CD8-positive, alpha-beta memory T cell (primary cell): Measurements from ENCODE around the gene COL4A5. TPM values are rescaled to one million over a fixed set of nuclear protein-coding genes. Genes with fewer than 3 reads are reported as not detected.
"Not testable (repeated sequence)": the region's sequence is repeated elsewhere in the genome, so short reads cannot be mapped to it uniquely, and the experiment has no call there.

Source experiments
- CTCF ChIA-PET: fragments of 350-600 bp; sonication (Branson Sonifier 250); formaldehyde crosslinking; loops from one replicate; lab custom pipeline; 2021; ENCODE audit warnings: antibody characterized with exemption; lab: Charles Lee
- POLR2A ChIA-PET: fragments of 350-600 bp; sonication (Branson Sonifier 250); formaldehyde crosslinking; loops from one replicate; lab custom pipeline; 2021; ENCODE audit warnings: antibody characterized with exemption; lab: Charles Lee
- DNase-seq, 5 donors: peaks; one replicate each; pipeline versions ENCODE4 v3.0.0 to v3.0.0-alpha.2; 2020 to 2022; ENCODE audit warnings: mixed read lengths in 1 of 5
- H3K27ac ChIP-seq: one replicate; pipeline ENCODE4 v1.7.0; 2013; ENCODE audit warnings: low read depth, mild to moderate bottlenecking, low read length, moderate library complexity
- H3K27me3 ChIP-seq: 2 replicates; pipeline ENCODE4 v1.7.0; 2013; ENCODE audit warnings: low read length, mild to moderate bottlenecking; ENCODE audit not compliant: insufficient read depth, poor library complexity, severe bottlenecking
- H3K36me3 ChIP-seq: 2 replicates; pipeline ENCODE4 v1.7.0; 2013; ENCODE audit warnings: mild to moderate bottlenecking, low read length, moderate library complexity; ENCODE audit not compliant: insufficient read depth
- H3K4me1 ChIP-seq: 2 replicates; pipeline ENCODE4 v1.7.0; 2013; ENCODE audit warnings: mild to moderate bottlenecking, low read length, moderate library complexity; ENCODE audit not compliant: insufficient read depth
- H3K4me3 ChIP-seq: 2 replicates; pipeline ENCODE4 v1.7.0; 2013; ENCODE audit warnings: mild to moderate bottlenecking, low read length
- H3K9me3 ChIP-seq: 2 replicates; pipeline ENCODE4 v1.7.0; 2013; ENCODE audit warnings: mild to moderate bottlenecking, low read length
- H3K27ac Mint-ChIP-seq, 8 donors: one replicate each; pipeline ENCODE4 v1.8.0; 2020 to 2021; ENCODE audit warnings: mixed read lengths in 8 of 8, mild to moderate bottlenecking in 6 of 8, inconsistent platforms in 3 of 8, moderate library complexity in 3 of 8
- H3K27me3 Mint-ChIP-seq, 2 donors: one replicate each; pipeline ENCODE4 v1.8.0; 2020 to 2021; ENCODE audit warnings: mixed read lengths in 2 of 2, mild to moderate bottlenecking in 1 of 2, moderate library complexity in 1 of 2
- H3K36me3 Mint-ChIP-seq, 3 donors: one replicate each; pipeline ENCODE4 v1.8.0; 2020 to 2021; ENCODE audit warnings: mixed read lengths in 3 of 3, inconsistent platforms in 1 of 3, mild to moderate bottlenecking in 1 of 3
- H3K4me1 Mint-ChIP-seq, 3 donors: one replicate each; pipeline ENCODE4 v1.8.0; 2020 to 2021; ENCODE audit warnings: mixed read lengths in 3 of 3, inconsistent platforms in 1 of 3, mild to moderate bottlenecking in 1 of 3
- H3K4me3 Mint-ChIP-seq, 7 donors: one replicate each; pipeline ENCODE4 v1.8.0; 2020 to 2021; ENCODE audit warnings: mixed read lengths in 7 of 7, mild to moderate bottlenecking in 6 of 7, moderate library complexity in 4 of 7, inconsistent platforms in 2 of 7
- H3K9me3 Mint-ChIP-seq, 5 donors: one replicate each; pipeline ENCODE4 v1.8.0; 2020 to 2022; ENCODE audit warnings: mixed read lengths in 5 of 5, mild to moderate bottlenecking in 3 of 5, moderate library complexity in 2 of 5, inconsistent platforms in 1 of 5
- polyA plus RNA-seq: library from polyadenylated mRNA; unstranded; fragments of 300-500 nt; fragmentation: Illumina TruSeq; gene quantifications from one replicate; pipeline ENCODE4 v1.2.3, GENCODE V29; 2021
- total RNA-seq, 2 experiments: library from RNA; stranded (reverse); gene quantifications; one replicate each; pipeline ENCODE4 v1.2.3, GENCODE V29; 2021

The COL4A5 gene
- total RNA-seq (not detected), polyA plus RNA-seq (not detected)

DNA sequence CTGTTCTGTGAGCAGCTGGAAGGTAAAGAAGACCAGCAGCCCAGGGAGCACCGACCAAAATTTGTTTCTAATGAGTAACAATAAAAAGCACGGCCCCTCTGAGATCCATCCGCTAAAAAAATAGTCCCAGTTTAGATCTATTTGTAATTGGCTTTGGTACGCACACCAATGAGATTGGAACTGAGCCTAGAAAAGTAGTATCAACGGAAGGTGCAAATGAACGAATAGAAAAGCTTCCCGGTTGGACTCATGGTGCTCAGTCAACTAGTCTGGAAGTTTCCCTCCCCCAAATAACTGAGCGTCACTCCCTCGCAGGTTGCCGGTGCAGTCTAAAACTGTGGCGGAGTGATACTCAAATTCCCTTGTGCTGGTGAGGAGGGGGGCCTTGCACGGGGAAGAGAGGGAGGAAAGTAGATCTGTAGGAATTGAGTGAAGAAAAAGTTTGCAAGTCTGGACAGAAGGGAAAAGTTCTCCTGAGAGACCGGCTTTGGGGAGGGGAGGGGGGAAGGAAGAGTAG is at the start of gene COL4A5:
Gene COL4A5, plus strand, starts transcription at position 413 of the 517 bp plus-strand sequence. CDS start 288 bp downstream, outside the sequence.
- Mint-ChIP-seq H3K27me3 (peaks cover 27 to 37% of the 10 kb centered on the region in 2 donors), H3K27ac (peak within 1 kb of the TSS in 1 of 8 donors; percentile 17), H3K4me1 (peaks cover 5 to 13% (median 9%) of the 10 kb centered on the region in 3 donors), H3K4me3 (peak within 1 kb of the TSS in 6 of 7 donors; percentile 40 to 81 (median 60)), H3K9me3 (no peaks in the 10 kb centered on the region), H3K36me3 (peaks cover 0 to 2% (median 0%) of the 10 kb centered on the region in 3 donors)
- CTCF ChIA-PET = no interaction called here
- Histone ChIP-seq H3K27me3 (no peaks in the 10 kb centered on the region), H3K9me3 (no peaks in the 10 kb centered on the region), H3K36me3 (no peaks in the 10 kb centered on the region), H3K4me1 (no peaks in the 10 kb centered on the region), H3K27ac (no peak within 1 kb of the TSS), H3K4me3 (no peak within 1 kb of the TSS)
- no peak for DNase-seq
- POLR2A ChIA-PET = no interaction called here

DNA sequence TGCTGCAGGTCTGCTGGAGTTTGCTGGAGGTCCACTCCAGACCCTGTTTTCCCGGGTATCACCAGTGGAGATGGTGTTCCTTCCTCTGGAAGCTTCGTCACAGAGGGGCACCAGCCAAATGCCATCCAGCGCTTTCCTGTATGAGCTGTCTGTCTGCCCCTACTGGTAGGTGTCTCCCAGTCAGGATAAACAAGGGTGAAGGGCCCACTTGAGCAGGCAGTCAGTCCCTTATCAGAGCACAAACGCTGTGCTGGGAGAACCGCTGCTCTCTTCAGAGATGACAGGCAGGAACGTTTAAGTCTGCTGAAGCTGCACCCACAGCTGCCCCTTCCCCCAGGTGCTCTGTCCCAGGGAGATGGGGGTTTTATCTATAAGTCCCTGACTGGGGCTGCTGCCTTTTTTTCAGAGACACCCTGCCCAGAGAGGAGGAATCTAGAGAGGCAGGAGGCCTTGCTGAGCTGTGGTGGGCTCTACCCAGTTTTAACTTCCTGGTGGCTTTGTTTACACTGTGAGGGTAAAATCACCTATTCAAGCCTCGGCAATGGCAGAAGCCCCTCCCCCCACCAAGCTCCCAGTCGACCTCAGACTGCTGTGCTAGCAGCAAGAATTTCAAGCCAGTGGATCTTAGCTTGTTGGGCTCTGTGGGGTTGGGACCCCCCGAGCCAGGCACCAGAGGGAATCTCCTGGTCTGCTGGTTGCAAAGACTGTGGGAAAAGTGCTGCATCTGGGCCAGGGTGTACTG is 48.5 kb upstream of the COL4A5 start:
- H3K27me3 Mint-ChIP-seq, POLR2A ChIA-PET, H3K27ac ChIP-seq, CTCF ChIA-PET, H3K36me3 ChIP-seq, DNase-seq, H3K27me3 ChIP-seq, H3K9me3 ChIP-seq, H3K4me1 Mint-ChIP-seq, H3K36me3 Mint-ChIP-seq, H3K4me3 ChIP-seq, H3K4me3 Mint-ChIP-seq, H3K9me3 Mint-ChIP-seq, H3K4me1 ChIP-seq, H3K27ac Mint-ChIP-seq: not testable (repeated sequence)

DNA sequence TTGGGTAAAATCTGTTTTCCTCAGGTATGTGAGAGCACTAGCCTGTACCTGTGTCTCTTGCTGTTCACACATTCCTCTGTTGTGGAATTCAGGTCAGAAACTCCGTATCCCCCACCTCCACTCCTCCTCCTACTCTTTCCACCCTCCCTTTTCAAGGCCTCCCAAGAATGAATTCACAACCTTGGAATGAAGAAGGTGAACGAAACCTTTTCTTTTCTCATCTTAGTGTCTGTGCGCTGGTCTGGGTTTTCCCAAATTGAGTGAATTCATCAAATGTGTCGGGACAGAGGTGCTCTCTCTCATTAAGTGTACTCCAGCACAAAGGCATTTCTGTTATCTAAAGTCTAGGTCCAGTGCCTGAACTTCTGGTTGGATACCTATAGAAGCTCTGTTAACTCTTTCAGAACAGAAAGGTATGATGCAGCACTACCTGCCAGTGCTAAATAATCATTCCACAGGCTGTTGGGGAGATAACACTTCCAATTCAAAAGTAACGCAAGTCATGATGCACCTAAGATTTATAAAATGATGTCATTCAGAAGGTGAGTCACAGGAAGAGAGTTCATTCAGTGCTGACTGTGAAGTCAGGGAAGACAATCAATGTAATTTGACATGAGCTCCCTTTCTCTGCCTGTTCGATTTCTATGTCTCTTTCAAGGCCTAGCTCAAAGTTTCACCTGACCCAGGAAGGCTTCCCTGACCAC is 43.3 kb upstream of the COL4A5 start:
- Histone ChIP-seq H3K36me3 (no peaks in the 10 kb centered on the region), H3K4me1 (no peaks in the 10 kb centered on the region), H3K27ac (no peak overlapping the region), H3K4me3 (no peak overlapping the region), H3K27me3 (no peaks in the 10 kb centered on the region), H3K9me3 (no peaks in the 10 kb centered on the region)
- Mint-ChIP-seq H3K4me3 (no peak overlapping the region), H3K27ac (no peak overlapping the region), H3K36me3 (no peaks in the 10 kb centered on the region), H3K27me3 (peaks cover 0 to 2% of the 10 kb centered on the region in 2 donors), H3K4me1 (no peaks in the 10 kb centered on the region), H3K9me3 (no peaks in the 10 kb centered on the region)
- CTCF ChIA-PET = no interaction called here
- POLR2A ChIA-PET = no interaction called here
- DNase-seq = no peak

DNA sequence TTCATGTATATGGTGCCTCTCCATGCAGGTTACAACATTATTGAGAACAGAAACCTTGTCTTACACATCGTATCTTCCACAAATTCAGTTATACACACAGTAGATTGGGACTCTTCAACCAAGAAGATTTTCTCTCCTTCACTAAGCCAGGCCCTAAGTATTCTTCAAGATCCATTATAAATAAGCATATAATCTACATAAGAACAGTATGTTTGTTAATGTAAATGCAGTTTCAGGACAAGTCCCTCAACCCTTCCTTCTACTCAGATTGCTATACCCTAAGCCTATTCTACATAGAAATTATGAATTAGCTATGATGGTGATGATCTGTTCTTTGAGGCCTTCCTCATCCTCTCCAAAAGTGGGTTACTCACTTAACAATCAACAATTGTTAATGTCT is 42.7 kb upstream of the COL4A5 start:
- CTCF ChIA-PET = no interaction called here
- no peak overlapping the region for H3K27ac ChIP-seq
- Mint-ChIP-seq H3K9me3 (no peaks in the 10 kb centered on the region), H3K4me1 (no peaks in the 10 kb centered on the region), H3K27ac (no peak overlapping the region), H3K4me3 (no peak overlapping the region), H3K27me3 (no peaks in the 10 kb centered on the region), H3K36me3 (no peaks in the 10 kb centered on the region)
- no peaks in the 10 kb centered on the region for H3K9me3 ChIP-seq
- no peaks in the 10 kb centered on the region for H3K4me1 ChIP-seq
- H3K36me3 ChIP-seq = no peaks in the 10 kb centered on the region
- H3K4me3 ChIP-seq = no peak overlapping the region
- POLR2A ChIA-PET = no interaction called here
- H3K27me3 ChIP-seq = no peaks in the 10 kb centered on the region
- no peak for DNase-seq

DNA sequence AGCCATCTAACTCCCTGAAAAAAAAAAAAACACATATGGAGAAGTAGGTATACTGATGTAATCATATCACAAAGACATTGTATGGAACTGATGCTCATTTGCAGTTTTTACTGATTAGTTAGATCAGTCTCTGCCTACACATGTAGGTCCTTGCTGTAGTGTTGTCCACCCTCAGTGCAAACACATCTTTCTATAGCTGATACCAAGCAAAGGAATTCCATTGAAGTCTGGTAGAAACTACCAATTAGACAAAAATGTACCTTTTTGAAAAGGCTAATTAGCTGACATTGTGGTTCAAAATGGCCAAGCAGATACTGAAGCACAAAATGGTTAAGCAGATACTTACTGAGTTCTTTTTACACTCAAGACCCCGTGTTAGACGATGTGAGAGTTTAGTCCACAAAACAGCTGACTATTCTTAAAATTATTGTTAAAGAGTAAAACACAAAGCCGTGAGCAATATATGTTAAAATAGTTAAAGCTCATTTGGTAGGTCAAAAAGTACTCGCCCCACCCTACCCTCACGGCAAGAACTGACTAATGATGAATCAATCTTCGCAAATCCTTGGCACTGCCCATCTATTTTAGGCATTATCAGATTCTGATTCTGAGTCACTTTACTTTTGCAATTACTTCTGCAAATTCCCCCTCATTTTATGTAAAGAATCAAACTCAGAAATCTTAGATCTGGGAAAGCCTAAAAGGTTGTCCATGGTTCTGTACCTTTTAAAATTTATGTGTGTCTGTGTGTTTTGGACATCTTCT is 41.8 kb upstream of the COL4A5 start:
- H3K27ac ChIP-seq = no peak overlapping the region
- no peak overlapping the region for H3K4me3 ChIP-seq
- H3K27ac Mint-ChIP-seq = no peak overlapping the region
- no peaks in the 10 kb centered on the region for H3K36me3 ChIP-seq
- H3K4me1 Mint-ChIP-seq = no peaks in the 10 kb centered on the region
- no peaks in the 10 kb centered on the region for H3K27me3 ChIP-seq
- H3K4me1 ChIP-seq = no peaks in the 10 kb centered on the region
- DNase-seq = no peak
- ChIA-PET POLR2A (no interaction called here), CTCF (no interaction called here)
- H3K27me3 Mint-ChIP-seq = no peaks in the 10 kb centered on the region
- H3K9me3 ChIP-seq = no peaks in the 10 kb centered on the region
- H3K9me3 Mint-ChIP-seq = no peaks in the 10 kb centered on the region
- no peaks in the 10 kb centered on the region for H3K36me3 Mint-ChIP-seq
- H3K4me3 Mint-ChIP-seq = no peak overlapping the region

DNA sequence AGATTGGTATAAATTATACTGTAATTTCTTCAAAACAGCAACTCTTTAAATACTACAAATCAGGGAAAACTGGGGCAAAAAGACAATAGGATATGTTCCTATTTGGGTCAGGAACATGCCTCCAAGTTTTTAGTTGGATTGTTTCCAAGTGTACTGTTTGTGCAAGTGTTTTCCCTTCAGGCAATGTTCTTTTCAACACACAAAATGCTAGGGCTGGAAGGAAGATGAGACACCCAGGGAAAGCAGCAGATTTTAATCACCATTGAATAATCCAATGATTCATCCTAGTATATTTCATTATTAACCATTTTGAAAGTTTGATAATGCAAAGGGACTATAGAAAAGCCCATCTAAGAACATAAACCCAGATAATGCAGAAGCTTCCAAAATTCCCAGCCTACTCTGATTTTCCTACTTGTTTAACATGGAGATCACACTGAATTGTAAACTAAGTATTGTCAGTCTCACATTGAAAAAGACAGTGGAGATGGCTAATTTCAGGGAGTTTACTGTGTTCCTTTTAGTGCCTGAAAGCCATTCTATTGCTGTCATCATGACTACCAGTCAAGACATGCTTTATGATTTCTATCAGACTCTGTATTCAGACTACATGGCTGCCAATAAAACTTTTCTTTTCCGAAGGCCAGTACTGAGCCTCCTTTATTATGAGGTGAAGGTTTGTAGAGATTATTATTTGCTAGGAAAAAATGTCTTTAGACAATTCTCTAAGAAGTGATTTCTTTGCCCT is 40.0 kb upstream of the COL4A5 start:
- no peak overlapping the region for H3K4me3 Mint-ChIP-seq
- POLR2A ChIA-PET = no interaction called here
- no peaks in the 10 kb centered on the region for H3K4me1 ChIP-seq
- no peaks in the 10 kb centered on the region for H3K27me3 ChIP-seq
- CTCF ChIA-PET = no interaction called here
- no peak overlapping the region for H3K27ac Mint-ChIP-seq
- H3K27ac ChIP-seq = no peak overlapping the region
- DNase-seq = no peak
- no peaks in the 10 kb centered on the region for H3K36me3 Mint-ChIP-seq
- H3K9me3 Mint-ChIP-seq = no peaks in the 10 kb centered on the region
- no peaks in the 10 kb centered on the region for H3K36me3 ChIP-seq
- H3K4me1 Mint-ChIP-seq = no peaks in the 10 kb centered on the region
- H3K4me3 ChIP-seq = no peak overlapping the region
- H3K27me3 Mint-ChIP-seq = no peaks in the 10 kb centered on the region
- no peaks in the 10 kb centered on the region for H3K9me3 ChIP-seq

DNA sequence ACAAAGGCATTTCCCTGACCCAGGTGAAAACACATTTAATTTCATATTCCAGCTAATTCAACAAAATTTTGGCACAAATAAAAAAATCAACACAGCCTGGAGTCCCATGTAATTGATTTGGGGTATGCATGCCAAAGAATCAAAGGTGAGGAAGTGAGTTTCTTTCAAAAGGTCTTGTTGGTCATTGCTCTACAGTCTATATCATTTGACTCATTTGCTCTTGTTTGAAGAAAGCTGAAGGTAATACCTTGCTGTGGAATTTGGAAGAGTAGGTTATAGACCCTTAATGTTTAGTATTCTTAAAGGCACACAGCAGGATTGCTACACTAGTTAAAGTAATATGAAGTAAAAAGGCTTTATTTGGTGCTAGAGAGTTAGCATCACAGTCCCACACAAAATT is 26.9 kb upstream of the COL4A5 start:
- Mint-ChIP-seq H3K9me3 (no peaks in the 10 kb centered on the region), H3K27me3 (peaks cover 0 to 4% of the 10 kb centered on the region in 2 donors), H3K36me3 (no peaks in the 10 kb centered on the region), H3K4me3 (no peak overlapping the region), H3K4me1 (no peaks in the 10 kb centered on the region), H3K27ac (no peak overlapping the region)
- POLR2A ChIA-PET = no interaction called here
- Histone ChIP-seq H3K36me3 (no peaks in the 10 kb centered on the region), H3K9me3 (no peaks in the 10 kb centered on the region), H3K4me3 (no peak overlapping the region), H3K27me3 (no peaks in the 10 kb centered on the region), H3K4me1 (no peaks in the 10 kb centered on the region), H3K27ac (no peak overlapping the region)
- DNase-seq = no peak
- CTCF ChIA-PET = no interaction called here
